SK-N-SH (cell line): ENCODE measurements around the gene SPTBN1. TPM values are rescaled to one million over a fixed set of nuclear protein-coding genes. Genes with fewer than 3 reads are reported as not detected.
A peak's percentile ranks its signal among the peaks of the same experiment; 100 is the strongest.

Source experiments
- CTCF ChIA-PET: fragments of 300-600, 350-600 bp; formaldehyde crosslinking; extraction: SDS; loops from one replicate; lab custom pipeline; 2021; lab: Yijun Ruan, JAX
- POLR2A ChIA-PET: fragments of 350-600 bp; sonication (Branson Sonifier 250); formaldehyde crosslinking; extraction: SDS; loops from one replicate; lab custom pipeline; 2020; ENCODE audit warnings: antibody characterized with exemption, inconsistent platforms; lab: Yijun Ruan, JAX
- DNase-seq: peaks from one replicate; pipeline ENCODE4 v3.0.0; 2012
- H2AFZ ChIP-seq: fragments of 200-600 bp; sonication (generic); 2 replicates; pipeline ENCODE4 v1.8.1; 2016; ENCODE audit warnings: antibody characterized with exemption, mild to moderate bottlenecking, low read depth
- H3F3A ChIP-seq: fragments of 200-600 bp; sonication (generic); replicated peaks from 2 replicates; pipeline ENCODE3; 2016; ENCODE audit warnings: antibody characterized with exemption, mild to moderate bottlenecking; ENCODE audit not compliant: insufficient read depth
- H3K27ac ChIP-seq, 2 experiments: fragments of 200-500 bp in 1 of 2; fragments of 200-600 bp in 1 of 2; sonication (Bioruptor generic) in 1 of 2; sonication (generic), shearing (Covaris generic) in 1 of 2; 2 replicates each; pipeline versions ENCODE4 v1.5.1 to v1.6.1; 2014 to 2016; ENCODE audit warnings: low read depth in 2 of 2, inconsistent platforms in 1 of 2, low read length in 1 of 2, mild to moderate bottlenecking in 1 of 2, mixed read lengths in 1 of 2
- H3K27me3 ChIP-seq: fragments of 200-600 bp; sonication (generic), shearing (Covaris generic); 2 replicates; pipeline ENCODE4 v1.6.1; 2016; ENCODE audit warnings: mixed run types; ENCODE audit not compliant: insufficient read depth
- H3K36me3 ChIP-seq, 2 experiments: fragments of 200-500 bp in 1 of 2; fragments of 200-600 bp in 1 of 2; sonication (Bioruptor generic) in 1 of 2; sonication (generic) in 1 of 2; replicated peaks in 1 of 2; 2 replicates each; pipeline versions ENCODE3 to v1.5.1; 2014 to 2016; ENCODE audit warnings: low read length in 1 of 2, mild to moderate bottlenecking in 1 of 2; ENCODE audit not compliant: insufficient read depth in 2 of 2, control insufficient read depth in 1 of 2
- H3K4me1 ChIP-seq, 2 experiments: fragments of 200-500 bp in 1 of 2; fragments of 200-600 bp in 1 of 2; sonication (Bioruptor generic) in 1 of 2; sonication (generic), shearing (Covaris generic) in 1 of 2; 2 replicates each; pipeline versions ENCODE4 v1.5.1 to v1.6.1; 2014 to 2016; ENCODE audit warnings: low read depth in 1 of 2, low read length in 1 of 2, mixed run types in 1 of 2; ENCODE audit not compliant: insufficient read depth in 2 of 2, control insufficient read depth in 1 of 2
- H3K4me2 ChIP-seq: fragments of 200-600 bp; sonication (generic), shearing (Covaris generic); 2 replicates; pipeline ENCODE4 v1.6.1; 2017; ENCODE audit warnings: mixed run types
- H3K4me3 ChIP-seq, 2 experiments: fragments of 200-500 bp in 1 of 2; fragments of 200-600 bp in 1 of 2; sonication (Bioruptor generic) in 1 of 2; sonication (generic), shearing (Covaris generic) in 1 of 2; 2 replicates each; pipeline versions ENCODE4 v1.5.1 to v1.8.1; 2014 to 2016; ENCODE audit warnings: low read depth in 2 of 2, inconsistent platforms in 1 of 2, low read length in 1 of 2, mild to moderate bottlenecking in 1 of 2, mixed read lengths in 1 of 2, moderate library complexity in 1 of 2
- H3K79me2 ChIP-seq: fragments of 200-600 bp; sonication (generic); 2 replicates; pipeline ENCODE4 v1.8.1; 2017; ENCODE audit warnings: mild to moderate bottlenecking; ENCODE audit not compliant: insufficient read depth
- H3K9ac ChIP-seq: fragments of 200-600 bp; sonication (generic); 2 replicates; pipeline ENCODE4 v1.6.1; 2017; ENCODE audit warnings: mixed run types
- H3K9me2 ChIP-seq: fragments of 200-600 bp; sonication (generic); 2 replicates; pipeline ENCODE4 v1.6.1; 2017; ENCODE audit warnings: mixed run types
- H3K9me3 ChIP-seq: fragments of 200-600 bp; sonication (generic); 2 replicates; pipeline ENCODE4 v1.6.1; 2017; ENCODE audit warnings: mixed run types, mild to moderate bottlenecking, moderate library complexity
- H4K20me1 ChIP-seq: fragments of 200-600 bp; sonication (generic); 2 replicates; pipeline ENCODE4 v1.6.1; 2017; ENCODE audit warnings: mild to moderate bottlenecking, mixed run types; ENCODE audit not compliant: insufficient read depth
- CHD2 ChIP-seq: fragments of 150-350 bp; IDR thresholded peaks from 2 replicates; pipeline ENCODE4 v1.6.1; 2018; ENCODE audit warnings: low read length; ENCODE audit not compliant: partially characterized antibody
- EP300 ChIP-seq, 2 experiments: IDR thresholded peaks; 2 replicates each; pipeline versions ENCODE4 v1.4.0 to v1.6.1; 2012; ENCODE audit warnings: borderline replicate concordance in 1 of 2, low read depth in 1 of 2, low read length in 1 of 2
- FOSL2 ChIP-seq: IDR thresholded peaks from 2 replicates; pipeline ENCODE4 v1.4.0; 2012; ENCODE audit warnings: low read depth, mild to moderate bottlenecking, moderate library complexity, borderline replicate concordance
- GATA2 ChIP-seq: sonication (generic); formaldehyde crosslinking; IDR thresholded peaks from 2 replicates; pipeline ENCODE4 v1.5.0; 2020; ENCODE audit warnings: mild to moderate bottlenecking, missing genetic modification reagents
- JUND ChIP-seq: IDR thresholded peaks from 2 replicates; pipeline ENCODE4 v1.4.0; 2012
- MEF2A ChIP-seq: IDR thresholded peaks from 2 replicates; pipeline ENCODE4 v1.4.0; 2012; ENCODE audit warnings: low read depth, borderline replicate concordance
- MXI1 ChIP-seq: IDR thresholded peaks from 2 replicates; pipeline ENCODE4 v1.6.1; 2012; ENCODE audit warnings: mild to moderate bottlenecking, low read depth, low read length, improper control_type of control experiment
- NFIC ChIP-seq: IDR thresholded peaks from 2 replicates; pipeline ENCODE4 v1.4.0; 2012; ENCODE audit warnings: borderline replicate concordance
- NRF1 ChIP-seq: IDR thresholded peaks from 2 replicates; pipeline ENCODE4 v1.6.1; 2012; ENCODE audit warnings: low read depth, mild to moderate bottlenecking, low read length
- PBX3 ChIP-seq: IDR thresholded peaks from 2 replicates; pipeline ENCODE4; 2012
- POLR2AphosphoS5 ChIP-seq: IDR thresholded peaks from 2 replicates; pipeline ENCODE4 v1.6.1; 2012; ENCODE audit warnings: low read depth, low read length
- RCOR1 ChIP-seq: fragments of 150-350 bp; IDR thresholded peaks from 2 replicates; pipeline ENCODE4 v1.6.1; 2017; ENCODE audit warnings: antibody characterized with exemption, low read length
- RFX5 ChIP-seq: IDR thresholded peaks from 2 replicates; pipeline ENCODE4 v1.6.1; 2012; ENCODE audit warnings: mild to moderate bottlenecking, improper control_type of control experiment, low read length
- RXRA ChIP-seq: IDR thresholded peaks from 2 replicates; pipeline ENCODE4 v1.4.0; 2012; ENCODE audit warnings: low read depth, mild to moderate bottlenecking, borderline replicate concordance
- SIN3A ChIP-seq: IDR thresholded peaks from 2 replicates; pipeline ENCODE4 v1.6.1; 2012; ENCODE audit warnings: low read depth, mild to moderate bottlenecking, low read length, moderate library complexity, borderline replicate concordance
- TCF12 ChIP-seq: IDR thresholded peaks from 2 replicates; pipeline ENCODE4 v1.4.0; 2012
- TEAD4 ChIP-seq: IDR thresholded peaks from 2 replicates; pipeline ENCODE4 v1.4.0; 2012; ENCODE audit warnings: mild to moderate bottlenecking, borderline replicate concordance; ENCODE audit not compliant: insufficient read depth
- YY1 ChIP-seq: IDR thresholded peaks from 2 replicates; pipeline ENCODE4 v1.4.0; 2012; ENCODE audit warnings: low read depth, mild to moderate bottlenecking
- WGBS: methylation state at CpG from one replicate; pipeline ENCODE4 v1.1.6; 2017; ENCODE audit warnings: low lambda C conversion rate; 5-methylcytosine and 5-hydroxymethylcytosine counted together
- polyA plus RNA-seq, 3 experiments: library from polyadenylated mRNA; depleted of rRNA; stranded (reverse); fragments of >200 nt; gene quantifications; 2 replicates each; pipeline ENCODE4 v1.2.3, GENCODE V29; 2012

The SPTBN1 gene
- polyA plus RNA-seq, 1 of the 3 experiments (the other 2 are of a cell fraction), result 29.1 TPM

DNA sequence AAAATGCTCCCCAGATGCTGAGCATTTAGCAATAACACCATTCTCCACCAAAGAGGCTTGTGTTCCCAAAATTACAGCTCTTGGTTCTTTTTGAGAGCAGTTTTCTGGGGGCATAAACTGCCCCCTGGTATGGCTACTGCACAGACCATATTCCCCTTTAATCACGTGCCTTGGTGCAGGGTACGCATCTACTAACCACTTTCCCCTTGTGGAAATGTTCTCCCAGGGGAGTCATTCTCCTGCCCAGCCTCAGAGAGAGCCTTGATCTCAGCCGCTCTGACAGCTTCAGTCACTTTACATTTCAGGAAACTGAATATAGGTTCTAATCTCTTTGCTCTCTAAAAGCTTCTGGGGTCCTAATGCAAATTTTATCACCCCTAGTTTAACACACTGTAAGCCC lies 222.6 kb downstream of the SPTBN1 start (continued):
- TF ChIP-seq SIN3A, result no peak
- TF ChIP-seq RFX5, result no peak
- TF ChIP-seq EP300 (IDR thresholded peaks at IDR 0.05; ENCODE audit: borderline replicate concordance in 1 of 2, low read depth in 1 of 2, low read length in 1 of 2), result no peak
- TF ChIP-seq NRF1, result no peak
- no peak for TF ChIP-seq RXRA
- no peak for TF ChIP-seq TCF12
- no peak for TF ChIP-seq CHD2
- TF ChIP-seq POLR2AphosphoS5, result no peak
- TF ChIP-seq RCOR1, result no peak

- H3K4me1 ChIP-seq, result peaks cover 4 to 9% of the 10 kb centered on the region in 2 experiments; a peak in 2 of 4 replicates
- H3K4me3 ChIP-seq, result no peak overlapping the region
- no peaks in the 10 kb centered on the region for H3F3A ChIP-seq
- H3K36me3 ChIP-seq, result no peaks in the 10 kb centered on the region
- CTCF ChIA-PET, result interaction anchor here (0.9 to 1.7 kb wide), 5 partner anchors 9 to 158 kb away, joined by 3 to 7 read pairs (median 3); no protein-coding TSS in a partner anchor
- WGBS, result 12% methylated on average over 4 of the region's 6 CpGs
- peak overlapping the region; percentile 42 for H3K4me2 ChIP-seq
- no peaks in the 10 kb centered on the region for H3K79me2 ChIP-seq
- H3K27me3 ChIP-seq, result no peaks in the 10 kb centered on the region
- DNase-seq, result no peak
- no peak overlapping the region for H3K27ac ChIP-seq
- H4K20me1 ChIP-seq, result no peaks in the 10 kb centered on the region
- no peaks in the 10 kb centered on the region for H3K9me2 ChIP-seq
- POLR2A ChIA-PET, result no interaction called here
- H3K9ac ChIP-seq, result no peak overlapping the region
- H3K9me3 ChIP-seq, result no peaks in the 10 kb centered on the region
- no peak overlapping the region for H2AFZ ChIP-seq
- no peak for TF ChIP-seq GATA2
- 0 out of 2 replicates have a peak, but pooled peaks have one; percentile 20 for TF ChIP-seq JUND
- TF ChIP-seq NFIC, result peak; percentile 27; the same call in 1 of the 2 replicates
- TF ChIP-seq MXI1, result peak; percentile 92
- TF ChIP-seq TCF12, result peak; percentile 83
- TF ChIP-seq TEAD4, result no peak
- no peak for TF ChIP-seq YY1
- peak; percentile 51; the same call in 1 of the 2 replicates for TF ChIP-seq FOSL2
- peak; percentile 39; the same call in 1 of the 2 replicates for TF ChIP-seq PBX3
- no peak for TF ChIP-seq MEF2A
Measured at GRCh38 chr2:54680397-54681041, 224.4 kb downstream of the SPTBN1 start.
